Calu3 (cell line): ENCODE data around the gene TNIK. TPM values are rescaled to one million over a fixed set of nuclear protein-coding genes. Genes with fewer than 3 reads are reported as not detected.

ENCODE experiments used
- BruUV-seq: library from RNA; stranded (reverse); fragments of 400-500 nt; replicated peaks from 2 replicates; lab custom pipeline; 2021; lab: Mats Ljungman, UMichigan
- CTCF ChIA-PET: fragments of 300-600 bp; sonication (Branson Sonifier 250); formaldehyde crosslinking; loops from one replicate; lab custom pipeline; 2022; ENCODE audit warnings: antibody characterized with exemption; lab: Charles Lee
- DNase-seq: peaks from one replicate; pipeline ENCODE4 v3.0.0; 2022
- H3K27ac Mint-ChIP-seq: one replicate; pipeline ENCODE4 v1.8.0; 2022; ENCODE audit warnings: mixed read lengths; ENCODE audit not compliant: unreplicated experiment
- H3K27me3 Mint-ChIP-seq: one replicate; pipeline ENCODE4 v1.8.0; 2022; ENCODE audit warnings: mixed read lengths; ENCODE audit not compliant: unreplicated experiment
- H3K36me3 Mint-ChIP-seq: one replicate; pipeline ENCODE4 v1.8.0; 2022; ENCODE audit warnings: mild to moderate bottlenecking, moderate library complexity, mixed read lengths; ENCODE audit not compliant: insufficient read depth, unreplicated experiment
- H3K4me1 Mint-ChIP-seq: one replicate; pipeline ENCODE4 v1.8.0; 2022; ENCODE audit warnings: mild to moderate bottlenecking, low read depth, mixed read lengths; ENCODE audit not compliant: unreplicated experiment
- H3K4me3 Mint-ChIP-seq: one replicate; pipeline ENCODE4 v1.8.0; 2022; ENCODE audit warnings: mild to moderate bottlenecking, low read depth, moderate library complexity, mixed read lengths; ENCODE audit not compliant: unreplicated experiment
- H3K9me3 Mint-ChIP-seq: one replicate; pipeline ENCODE4 v1.8.0; 2022; ENCODE audit warnings: low read depth, mixed read lengths; ENCODE audit not compliant: unreplicated experiment
- intact Hi-C: fragments of 100-400 bp; cut with micrococcal nuclease; formaldehyde crosslinking; loops from one replicate; pipeline ENCODE4 v1.10.0; 2022; ENCODE audit not compliant: unreplicated experiment
- total RNA-seq: library from RNA; stranded (reverse); gene quantifications from 2 replicates; pipeline ENCODE4 v1.2.3, GENCODE V29; 2022
- TF ChIP-seq, protein P1 (sequence below): fragments of 200-600 bp; IDR thresholded peaks from one replicate; pipeline ENCODE4 v1.8.0; 2022; ENCODE audit warnings: antibody characterized with exemption; ENCODE audit not compliant: unreplicated experiment

The TNIK gene
- total RNA-seq, 1 experiment from 2014 or later: 19.7 TPM

DNA sequence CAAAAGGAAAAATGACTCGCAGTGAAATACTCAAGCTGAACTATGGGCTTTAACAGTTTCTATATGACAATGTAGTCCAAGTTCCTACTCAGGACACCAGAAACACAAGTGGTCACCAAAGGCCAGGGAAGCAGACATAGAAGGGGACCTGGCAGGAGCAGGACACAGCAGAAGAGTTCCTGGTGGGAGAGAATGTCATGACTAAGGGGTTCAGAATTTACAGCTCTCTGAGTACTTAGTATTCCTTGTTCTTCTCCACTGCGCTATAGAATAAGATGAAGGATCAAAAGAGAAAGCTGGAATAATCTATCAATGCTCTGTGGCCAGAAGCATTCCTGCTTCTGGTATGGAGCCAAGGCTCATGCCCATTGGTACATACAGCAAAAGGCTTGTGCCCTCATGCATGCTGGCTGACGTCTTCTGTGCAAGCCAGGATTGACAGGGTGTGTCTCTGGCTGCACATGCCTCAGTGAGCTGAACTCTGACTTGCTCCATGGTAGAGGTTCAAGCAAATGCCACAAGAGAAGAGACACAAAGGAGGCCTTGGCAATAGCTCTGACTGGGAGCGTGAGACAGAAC, 305.0 kb downstream of the TNIK start:
- no TSS peak for BruUV-seq
- CTCF ChIA-PET: interaction anchor here (1.1 to 1.5 kb wide), 2 partner anchors 13 to 16 kb away, joined by 3 to 4 read pairs; no protein-coding TSS in a partner anchor
- no peaks in the 10 kb centered on the region for H3K27me3 Mint-ChIP-seq
- no peaks in the 10 kb centered on the region for H3K36me3 Mint-ChIP-seq
- no peak for DNase-seq
- H3K9me3 Mint-ChIP-seq: no peaks in the 10 kb centered on the region
- no peak overlapping the region for H3K4me3 Mint-ChIP-seq
- intact Hi-C loops: no loop called here
- no peaks in the 10 kb centered on the region for H3K4me1 Mint-ChIP-seq
- TF ChIP-seq, protein P1, sequence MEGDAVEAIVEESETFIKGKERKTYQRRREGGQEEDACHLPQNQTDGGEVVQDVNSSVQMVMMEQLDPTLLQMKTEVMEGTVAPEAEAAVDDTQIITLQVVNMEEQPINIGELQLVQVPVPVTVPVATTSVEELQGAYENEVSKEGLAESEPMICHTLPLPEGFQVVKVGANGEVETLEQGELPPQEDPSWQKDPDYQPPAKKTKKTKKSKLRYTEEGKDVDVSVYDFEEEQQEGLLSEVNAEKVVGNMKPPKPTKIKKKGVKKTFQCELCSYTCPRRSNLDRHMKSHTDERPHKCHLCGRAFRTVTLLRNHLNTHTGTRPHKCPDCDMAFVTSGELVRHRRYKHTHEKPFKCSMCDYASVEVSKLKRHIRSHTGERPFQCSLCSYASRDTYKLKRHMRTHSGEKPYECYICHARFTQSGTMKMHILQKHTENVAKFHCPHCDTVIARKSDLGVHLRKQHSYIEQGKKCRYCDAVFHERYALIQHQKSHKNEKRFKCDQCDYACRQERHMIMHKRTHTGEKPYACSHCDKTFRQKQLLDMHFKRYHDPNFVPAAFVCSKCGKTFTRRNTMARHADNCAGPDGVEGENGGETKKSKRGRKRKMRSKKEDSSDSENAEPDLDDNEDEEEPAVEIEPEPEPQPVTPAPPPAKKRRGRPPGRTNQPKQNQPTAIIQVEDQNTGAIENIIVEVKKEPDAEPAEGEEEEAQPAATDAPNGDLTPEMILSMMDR: no peak
- H3K27ac Mint-ChIP-seq: no peak overlapping the region

DNA sequence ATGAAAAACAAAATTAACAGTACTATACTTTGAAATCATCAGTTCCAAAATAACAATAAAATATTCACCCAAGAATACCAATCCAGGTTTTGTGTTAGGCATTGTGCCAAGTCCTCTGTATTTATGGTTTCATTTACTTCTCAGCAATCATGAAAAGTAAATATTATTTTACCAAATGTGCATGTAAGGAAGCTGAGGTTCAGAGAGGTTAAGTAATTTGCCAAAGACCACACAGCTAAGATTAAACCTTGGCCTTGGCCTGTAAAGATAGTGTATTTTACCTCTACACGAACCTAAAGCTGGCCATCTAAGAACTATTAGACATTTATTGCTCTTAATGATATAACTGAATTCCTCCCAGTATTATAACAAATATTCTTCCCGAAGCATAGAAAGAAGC, 309.3 kb downstream of the TNIK start:
- H3K4me3 Mint-ChIP-seq: no peak overlapping the region
- no peaks in the 10 kb centered on the region for H3K9me3 Mint-ChIP-seq
- intact Hi-C loops: no loop called here
- no TSS peak for BruUV-seq
- TF ChIP-seq, protein P1: no peak
- no peaks in the 10 kb centered on the region for H3K4me1 Mint-ChIP-seq
- H3K27me3 Mint-ChIP-seq: no peaks in the 10 kb centered on the region
- no peaks in the 10 kb centered on the region for H3K36me3 Mint-ChIP-seq
- no peak for DNase-seq
- CTCF ChIA-PET: no interaction called here
- no peak overlapping the region for H3K27ac Mint-ChIP-seq

DNA sequence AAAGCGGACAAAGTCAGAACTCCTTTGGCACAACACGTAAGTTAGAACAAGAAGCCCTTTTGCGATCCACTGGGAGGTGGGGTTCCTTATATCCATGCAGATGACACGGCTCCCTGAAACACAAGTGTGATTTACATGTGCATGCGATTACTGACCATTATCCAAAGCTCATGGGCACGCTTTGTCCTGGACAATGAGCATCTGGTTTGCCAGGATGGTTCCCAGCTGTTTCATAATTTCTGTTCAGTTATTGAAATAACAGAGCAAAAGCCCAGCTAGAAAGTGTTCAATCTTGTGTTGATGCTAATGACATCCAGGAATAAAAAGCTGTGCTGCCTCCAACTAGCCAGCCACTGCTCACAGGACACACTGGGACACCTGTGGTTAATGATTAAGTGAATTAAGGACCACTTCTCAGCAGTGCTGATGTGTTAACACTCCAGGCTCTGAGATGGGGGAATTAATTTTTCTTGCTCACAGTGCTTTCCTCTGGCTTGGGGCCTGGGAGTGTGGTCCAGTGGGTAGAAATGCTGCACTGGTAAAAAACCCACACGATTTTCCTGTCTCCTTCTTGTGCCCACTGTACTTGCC, 310.6 kb downstream of the TNIK start:
- H3K9me3 Mint-ChIP-seq: no peaks in the 10 kb centered on the region
- no peaks in the 10 kb centered on the region for H3K36me3 Mint-ChIP-seq
- H3K4me1 Mint-ChIP-seq: no peaks in the 10 kb centered on the region
- DNase-seq: no peak
- no peak overlapping the region for H3K4me3 Mint-ChIP-seq
- no peak overlapping the region for H3K27ac Mint-ChIP-seq
- CTCF ChIA-PET: interaction anchor here (0.6 to 0.8 kb wide), 2 partner anchors 9 to 439 kb away, joined by 3 read pairs; no protein-coding TSS in a partner anchor
- no TSS peak for BruUV-seq
- TF ChIP-seq, protein P1: no peak
- no peaks in the 10 kb centered on the region for H3K27me3 Mint-ChIP-seq
- intact Hi-C loops: no loop called here

DNA sequence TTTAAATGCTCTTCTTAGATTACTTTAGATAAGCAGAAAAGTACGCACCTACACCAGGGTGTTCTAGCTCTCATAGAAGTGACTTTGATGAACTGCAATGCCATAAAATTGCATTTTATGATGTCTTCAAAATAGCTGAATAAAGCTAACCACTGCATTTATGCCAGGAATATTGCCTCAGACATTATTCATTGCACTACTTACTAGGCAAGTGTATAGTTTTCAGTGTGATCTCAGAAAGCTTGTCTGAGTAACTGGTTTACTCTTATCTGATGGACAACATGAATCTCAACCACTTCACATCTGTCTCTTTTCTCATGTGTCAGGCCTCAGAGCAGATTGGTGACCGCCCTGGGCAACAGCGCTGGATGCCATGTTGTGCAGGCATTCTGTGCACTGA, 314.4 kb downstream of the TNIK start:
- CTCF ChIA-PET: no interaction called here
- intact Hi-C loops: no loop called here
- BruUV-seq: no TSS peak
- no peak for DNase-seq
- H3K36me3 Mint-ChIP-seq: no peaks in the 10 kb centered on the region
- H3K27me3 Mint-ChIP-seq: no peaks in the 10 kb centered on the region
- H3K9me3 Mint-ChIP-seq: no peaks in the 10 kb centered on the region
- TF ChIP-seq, protein P1: no peak
- no peak overlapping the region for H3K27ac Mint-ChIP-seq
- no peak overlapping the region for H3K4me3 Mint-ChIP-seq
- H3K4me1 Mint-ChIP-seq: no peaks in the 10 kb centered on the region
